HL-60 (cell line): ENCODE results near the gene BAZ1B.

ENCODE experiments used
- DNase-seq, 2 experiments: peaks; one replicate each; pipeline ENCODE4 v3.0.0-alpha.2; 2010 to 2020; ENCODE audit warnings: low read depth in 1 of 2, low spot score in 1 of 2
- H3K27ac ChIP-seq: fragments of 250-450 bp; sonication (Bioruptor Pico); replicated peaks from 2 replicates; pipeline ENCODE4 v1.5.1; 2020; ENCODE audit warnings: mild to moderate bottlenecking, moderate library complexity
- H3K27me3 ChIP-seq: fragments of 250-450 bp; sonication (Bioruptor Pico); 2 replicates; pipeline ENCODE4 v1.5.1; 2021; ENCODE audit warnings: mild to moderate bottlenecking, moderate library complexity; ENCODE audit not compliant: insufficient read depth, poor library complexity, severe bottlenecking
- H3K4me3 ChIP-seq: replicated peaks from 2 replicates; pipeline ENCODE4 v1.5.1; 2011; ENCODE audit warnings: mild to moderate bottlenecking, control low read depth, low read length; ENCODE audit not compliant: insufficient read depth
- GABPA ChIP-seq: IDR thresholded peaks from 2 replicates; pipeline ENCODE4 v1.6.1; 2012; ENCODE audit warnings: low read depth
- POLR2AphosphoS5 ChIP-seq: IDR thresholded peaks from 2 replicates; pipeline ENCODE4 v1.6.1; 2012; ENCODE audit warnings: low read depth
- REST ChIP-seq: IDR thresholded peaks from 2 replicates; pipeline ENCODE4 v1.6.1; 2012; ENCODE audit warnings: low read depth; ENCODE audit not compliant: insufficient replicate concordance
- SPI1 ChIP-seq: IDR thresholded peaks from 2 replicates; pipeline ENCODE4 v1.6.1; 2012; ENCODE audit warnings: low read depth, mild to moderate bottlenecking, borderline replicate concordance
- TF ChIP-seq, protein P1 (sequence below): IDR thresholded peaks from one replicate; pipeline ENCODE4 v1.5.1; 2011; ENCODE audit warnings: low read length, control low read depth, inconsistent platforms; ENCODE audit not compliant: insufficient read depth

Gene BAZ1B

GRCh38 chr7:73504920-73505319 is 17.2 kb downstream of the BAZ1B start:
- Histone ChIP-seq H3K27me3 (no peaks in the 10 kb centered on the region), H3K27ac (no peak overlapping the region)
- TF ChIP-seq POLR2AphosphoS5 (no peak), REST (no peak), SPI1 (no peak), GABPA (no peak)
- TF ChIP-seq, protein P1, sequence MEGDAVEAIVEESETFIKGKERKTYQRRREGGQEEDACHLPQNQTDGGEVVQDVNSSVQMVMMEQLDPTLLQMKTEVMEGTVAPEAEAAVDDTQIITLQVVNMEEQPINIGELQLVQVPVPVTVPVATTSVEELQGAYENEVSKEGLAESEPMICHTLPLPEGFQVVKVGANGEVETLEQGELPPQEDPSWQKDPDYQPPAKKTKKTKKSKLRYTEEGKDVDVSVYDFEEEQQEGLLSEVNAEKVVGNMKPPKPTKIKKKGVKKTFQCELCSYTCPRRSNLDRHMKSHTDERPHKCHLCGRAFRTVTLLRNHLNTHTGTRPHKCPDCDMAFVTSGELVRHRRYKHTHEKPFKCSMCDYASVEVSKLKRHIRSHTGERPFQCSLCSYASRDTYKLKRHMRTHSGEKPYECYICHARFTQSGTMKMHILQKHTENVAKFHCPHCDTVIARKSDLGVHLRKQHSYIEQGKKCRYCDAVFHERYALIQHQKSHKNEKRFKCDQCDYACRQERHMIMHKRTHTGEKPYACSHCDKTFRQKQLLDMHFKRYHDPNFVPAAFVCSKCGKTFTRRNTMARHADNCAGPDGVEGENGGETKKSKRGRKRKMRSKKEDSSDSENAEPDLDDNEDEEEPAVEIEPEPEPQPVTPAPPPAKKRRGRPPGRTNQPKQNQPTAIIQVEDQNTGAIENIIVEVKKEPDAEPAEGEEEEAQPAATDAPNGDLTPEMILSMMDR: no peak

GRCh38 chr7:73504017-73504416 is 18.1 kb downstream of the BAZ1B start:
- TF ChIP-seq REST (no peak), POLR2AphosphoS5 (no peak), GABPA (no peak), SPI1 (no peak)
- TF ChIP-seq, protein P1: no peak
- no peak for DNase-seq
- H3K27me3 ChIP-seq: no peaks in the 10 kb centered on the region
- no peak overlapping the region for H3K4me3 ChIP-seq
- H3K27ac ChIP-seq: no peak overlapping the region

More at GRCh38 chr7:73504920-73505319, 17.2 kb downstream of the BAZ1B start:
- no peak overlapping the region for H3K4me3 ChIP-seq
- no peak for DNase-seq

- Histone ChIP-seq H3K4me3 (no peak overlapping the region), H3K27me3 (no peaks in the 10 kb centered on the region), H3K27ac (no peak overlapping the region)
- TF ChIP-seq SPI1 (no peak), REST (no peak), POLR2AphosphoS5 (no peak), GABPA (no peak)
- TF ChIP-seq, protein P1: no peak
- no peak for DNase-seq
These were observed 18.9 kb downstream of the BAZ1B start for GRCh38 chr7:73503229-73503628.
